Endometrial microvascular endothelial cells (primary cell): Measurements from ENCODE around the gene DLEC1. TPM values are rescaled to one million over a fixed set of nuclear protein-coding genes. Genes with fewer than 3 reads are reported as not detected.

ENCODE experiments used
- in situ Hi-C: cut with HindIII; loops from 2 replicates; pipeline ENCODE4 v1.10.0; 2017; ENCODE audit warnings: low sequenced_read_pairs, low pct_unique_long_range_greater_than_20kb; ENCODE audit errors: inconsistent ontology term
- total RNA-seq: library from RNA; depleted of rRNA; stranded (reverse); fragments of >200 nt; gene quantifications from one replicate; pipeline ENCODE4 v1.2.3, GENCODE V29; 2015; ENCODE audit errors: inconsistent ontology term

Gene DLEC1
- total RNA-seq, 1 donor from 2014 or later: not detected

GRCh38 chr3:38115645-38116427 lies 76.8 kb downstream of the DLEC1 start:
- in situ Hi-C loops: no loop called here

- in situ Hi-C loops: no loop called here
Measured at GRCh38 chr3:38116471-38117162, 77.6 kb downstream of the DLEC1 start.

GRCh38 chr3:38117163-38117716 lies 78.2 kb downstream of the DLEC1 start:
- in situ Hi-C loops: no loop called here

GRCh38 chr3:38117748-38118420 lies 78.9 kb downstream of the DLEC1 start:
- in situ Hi-C loops: no loop called here

- in situ Hi-C loops: no loop called here
Measured at GRCh38 chr3:38118421-38119247, 79.6 kb downstream of the DLEC1 start.

- in situ Hi-C loops: no loop called here
Measured at GRCh38 chr3:38119248-38119544, 80.2 kb downstream of the DLEC1 start.

GRCh38 chr3:38119821-38120692 lies 81.0 kb downstream of the DLEC1 start:
- in situ Hi-C loops: no loop called here

- in situ Hi-C loops: no loop called here
Measured at GRCh38 chr3:38120693-38121450, 81.9 kb downstream of the DLEC1 start.

- in situ Hi-C loops: no loop called here
Measured at GRCh38 chr3:38121451-38121831, 82.4 kb downstream of the DLEC1 start.

GRCh38 chr3:38121832-38122461 lies 82.9 kb downstream of the DLEC1 start:
- in situ Hi-C loops: no loop called here

- in situ Hi-C loops: no loop called here
Measured at GRCh38 chr3:38122712-38123290, 83.8 kb downstream of the DLEC1 start.

- in situ Hi-C loops: loop anchor here (25.0 kb wide), 1 partner anchor 113 kb away; no protein-coding TSS in a partner anchor
Measured at GRCh38 chr3:38124324-38125122, 85.5 kb downstream of the DLEC1 start.

GRCh38 chr3:38125305-38126120 lies 86.5 kb downstream of the DLEC1 start:
- in situ Hi-C loops: loop anchor here (25.0 kb wide), 1 partner anchor 112 kb away; no protein-coding TSS in a partner anchor

- in situ Hi-C loops: loop anchor here (25.0 kb wide), 1 partner anchor 111 kb away; no protein-coding TSS in a partner anchor
Measured at GRCh38 chr3:38126121-38126892, 87.3 kb downstream of the DLEC1 start.
